GM12865 (cell line): ENCODE measurements around the gene AHNAK.
A peak's percentile ranks its signal among the peaks of the same experiment; 100 is the strongest.
"Not testable (repeated sequence)": the region's sequence is repeated elsewhere in the genome, so short reads cannot be mapped to it uniquely, and the experiment has no call there.

Experiments
- DNase-seq: peaks from one replicate; pipeline ENCODE4 v3.0.0; 2010; ENCODE audit warnings: low read depth
- H3K4me3 ChIP-seq: 2 replicates; pipeline ENCODE4 v1.5.1; 2011; ENCODE audit warnings: mild to moderate bottlenecking, low read depth, low read length, control low read depth
- TF ChIP-seq, protein P1 (sequence below): IDR thresholded peaks from 2 replicates; pipeline ENCODE4 v1.5.1; 2011; ENCODE audit warnings: low read length, control low read depth, low read depth, inconsistent platforms; ENCODE audit not compliant: insufficient read depth; ENCODE audit errors: missing control alignments

AHNAK gene

DNA sequence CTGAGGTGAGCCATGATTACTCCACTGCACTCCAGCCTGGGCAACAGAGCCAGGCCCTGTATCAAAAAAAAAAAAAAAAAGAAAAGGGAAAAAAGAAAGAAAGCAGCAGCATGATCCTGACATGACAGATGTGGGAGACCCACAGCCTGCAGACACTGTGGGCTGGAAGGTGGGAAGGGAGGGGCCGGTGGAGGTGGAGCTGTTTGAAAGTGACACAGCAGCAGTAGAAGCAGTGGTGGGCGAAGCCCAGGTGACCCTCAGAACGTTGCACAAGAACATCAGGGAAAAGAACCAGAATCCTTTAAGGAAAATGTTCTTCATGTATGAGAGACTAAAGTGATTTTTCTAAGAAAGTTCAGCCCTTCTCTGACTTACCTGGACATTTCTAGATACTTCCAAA lies 154.1 kb downstream of the AHNAK start:
- no peak for DNase-seq
- TF ChIP-seq, protein P1, sequence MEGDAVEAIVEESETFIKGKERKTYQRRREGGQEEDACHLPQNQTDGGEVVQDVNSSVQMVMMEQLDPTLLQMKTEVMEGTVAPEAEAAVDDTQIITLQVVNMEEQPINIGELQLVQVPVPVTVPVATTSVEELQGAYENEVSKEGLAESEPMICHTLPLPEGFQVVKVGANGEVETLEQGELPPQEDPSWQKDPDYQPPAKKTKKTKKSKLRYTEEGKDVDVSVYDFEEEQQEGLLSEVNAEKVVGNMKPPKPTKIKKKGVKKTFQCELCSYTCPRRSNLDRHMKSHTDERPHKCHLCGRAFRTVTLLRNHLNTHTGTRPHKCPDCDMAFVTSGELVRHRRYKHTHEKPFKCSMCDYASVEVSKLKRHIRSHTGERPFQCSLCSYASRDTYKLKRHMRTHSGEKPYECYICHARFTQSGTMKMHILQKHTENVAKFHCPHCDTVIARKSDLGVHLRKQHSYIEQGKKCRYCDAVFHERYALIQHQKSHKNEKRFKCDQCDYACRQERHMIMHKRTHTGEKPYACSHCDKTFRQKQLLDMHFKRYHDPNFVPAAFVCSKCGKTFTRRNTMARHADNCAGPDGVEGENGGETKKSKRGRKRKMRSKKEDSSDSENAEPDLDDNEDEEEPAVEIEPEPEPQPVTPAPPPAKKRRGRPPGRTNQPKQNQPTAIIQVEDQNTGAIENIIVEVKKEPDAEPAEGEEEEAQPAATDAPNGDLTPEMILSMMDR = no peak
- H3K4me3 ChIP-seq = no peak overlapping the region

DNA sequence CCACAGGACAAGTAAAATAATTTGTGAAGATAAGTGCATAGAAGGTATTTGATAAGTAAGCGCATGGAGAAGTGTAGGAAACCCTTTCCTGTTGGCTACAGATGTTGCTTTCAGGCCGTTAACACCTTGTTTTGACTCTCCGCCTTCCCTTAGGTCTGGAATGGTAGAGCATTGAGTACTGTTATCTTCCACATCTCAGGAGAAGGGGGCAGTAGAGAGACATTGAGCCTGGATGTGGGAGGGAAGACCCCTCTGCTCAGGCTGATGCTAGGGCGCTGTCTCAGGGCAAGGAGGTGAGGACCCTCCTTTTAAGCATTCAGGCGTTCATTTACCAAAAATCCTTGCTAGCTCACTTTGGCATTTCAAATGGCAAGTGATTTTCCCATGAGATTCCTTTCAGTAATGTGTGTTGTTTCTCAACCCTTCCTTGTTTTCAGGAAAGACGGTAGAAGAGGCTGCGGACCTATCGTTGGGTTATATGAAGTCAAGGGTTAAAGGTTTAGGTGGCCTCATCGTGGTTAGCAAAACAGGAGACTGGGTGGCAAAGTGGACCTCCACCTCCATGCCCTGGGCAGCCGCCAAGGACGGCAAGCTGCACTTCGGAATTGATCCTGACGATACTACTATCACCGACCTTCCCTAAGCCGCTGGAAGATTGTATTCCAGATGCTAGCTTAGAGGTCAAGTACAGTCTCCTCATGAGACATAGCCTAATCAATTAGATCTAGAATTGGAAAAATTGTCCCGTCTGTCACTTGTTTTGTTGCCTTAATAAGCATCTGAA lies 154.8 kb downstream of the AHNAK start:
- TF ChIP-seq, protein P1 = no peak
- DNase-seq = no peak

DNA sequence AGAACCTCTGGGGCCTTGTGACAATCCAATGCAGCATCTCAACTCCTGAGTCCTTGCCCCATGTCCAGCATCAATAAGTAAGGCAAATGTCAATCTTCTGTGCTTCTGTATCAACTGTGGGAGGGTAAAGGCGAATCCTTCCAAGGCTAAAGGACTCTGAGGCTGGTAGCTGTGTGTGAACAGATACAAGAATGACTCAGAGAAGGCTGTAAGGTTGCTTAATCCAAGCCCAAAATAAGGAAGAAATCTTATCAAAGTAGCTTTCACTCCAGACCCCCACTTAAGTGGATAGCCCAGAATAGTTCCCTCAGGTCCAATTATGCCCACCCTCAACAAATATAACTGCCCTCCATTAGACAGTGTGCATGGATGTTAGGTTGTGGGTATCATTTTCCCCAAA lies 155.9 kb downstream of the AHNAK start:
- TF ChIP-seq, protein P1 = no peak
- DNase-seq = no peak
- no peak overlapping the region for H3K4me3 ChIP-seq

More for the DNA sequence above, 154.8 kb downstream of the AHNAK start:
- H3K4me3 ChIP-seq = no peak overlapping the region

DNA sequence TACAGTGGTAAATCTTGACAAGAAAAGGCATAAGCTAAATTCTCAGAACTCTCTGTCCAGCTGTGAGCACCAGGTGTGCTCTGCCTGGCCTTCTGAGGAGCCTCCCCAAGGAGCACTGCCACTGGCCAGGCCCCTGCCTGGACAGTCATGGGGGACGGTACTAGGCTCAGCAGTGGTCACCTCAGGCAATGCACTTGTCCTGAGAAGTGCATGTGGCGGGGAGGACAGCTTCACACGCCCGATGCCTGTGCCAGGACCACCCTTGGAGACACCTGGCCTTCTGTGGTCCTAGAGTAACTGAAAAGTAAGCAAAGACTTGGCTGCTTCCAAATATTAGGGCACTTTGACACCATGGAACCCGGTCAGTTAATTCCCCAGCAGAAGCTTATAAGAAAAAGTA lies 156.4 kb downstream of the AHNAK start:
- DNase-seq = no peak
- TF ChIP-seq, protein P1 = no peak

DNA sequence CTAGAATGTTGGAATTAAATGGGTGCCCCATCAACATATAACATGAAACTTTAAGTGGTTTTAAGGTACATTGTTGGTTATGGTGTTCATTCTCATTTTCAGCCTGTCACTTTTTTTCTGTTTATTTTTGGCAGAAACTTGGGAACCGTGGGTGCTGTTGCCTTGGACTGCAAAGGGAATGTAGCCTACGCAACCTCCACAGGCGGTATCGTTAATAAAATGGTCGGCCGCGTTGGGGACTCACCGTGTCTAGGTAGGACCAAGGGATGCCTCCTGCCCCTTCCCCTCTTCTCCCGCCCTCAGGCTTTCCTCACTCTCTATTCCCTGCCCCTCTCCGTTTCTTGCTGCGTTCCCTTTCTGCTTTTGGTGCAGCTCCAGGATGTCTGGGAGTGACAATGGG lies 157.6 kb downstream of the AHNAK start:
- DNase-seq = no peak
- TF ChIP-seq, protein P1 = no peak
- H3K4me3 ChIP-seq = no peak overlapping the region

More for the DNA sequence above, 156.4 kb downstream of the AHNAK start:
- H3K4me3 ChIP-seq = no peak overlapping the region

DNA sequence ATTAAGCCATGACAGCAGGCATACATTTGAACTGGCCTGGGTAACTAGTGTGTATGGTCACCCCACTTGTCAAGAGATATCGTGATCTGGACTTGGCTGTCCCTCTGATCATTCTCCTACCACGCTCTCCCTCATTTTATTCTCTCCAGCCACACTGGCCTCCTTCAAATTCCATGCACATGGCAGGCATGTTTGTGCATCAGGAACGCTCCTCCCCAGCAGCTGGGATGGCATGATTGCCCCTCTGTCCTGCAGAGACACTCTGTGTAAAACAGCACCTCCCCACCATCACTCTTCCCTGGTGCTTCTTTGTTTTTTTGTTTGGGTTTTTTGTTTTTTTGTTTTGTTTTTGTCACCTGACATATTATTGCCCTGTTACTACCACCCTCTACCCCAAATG lies 159.2 kb downstream of the AHNAK start:
- no peak overlapping the region for H3K4me3 ChIP-seq
- DNase-seq = no peak
- TF ChIP-seq, protein P1 = no peak

DNA sequence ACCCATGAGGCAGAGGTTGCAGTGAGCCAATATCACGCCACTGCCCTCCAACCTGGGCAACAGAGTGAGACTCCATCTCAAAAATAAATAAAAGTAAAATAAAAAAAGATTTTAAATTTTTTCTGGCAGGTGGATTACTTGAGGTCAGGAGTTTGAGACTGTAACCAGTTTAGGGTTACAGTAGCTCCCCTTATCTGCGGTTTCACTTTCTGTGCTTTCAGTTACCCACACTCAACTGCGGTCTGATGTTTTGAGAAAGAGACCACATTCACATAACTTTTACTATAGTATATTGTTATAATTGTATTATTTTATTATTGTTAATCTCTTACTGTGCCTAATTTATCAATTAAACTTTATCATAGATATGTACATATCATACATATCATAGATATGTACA lies 160.5 kb downstream of the AHNAK start:
- DNase-seq = peak; percentile 59

More for the DNA sequence above, 160.5 kb downstream of the AHNAK start:
- not testable (repeated sequence) for H3K4me3 ChIP-seq
